Stimulated activated CD4-positive, alpha-beta T cell treated with anti-CD3 and anti-CD28 coated beads, Interleukin-15, amount 100 ng/mL, for 24 hours (primary cell): Measurements from ENCODE around the gene RASGRF2.

Source experiments
- DNase-seq: peaks from one replicate; pipeline ENCODE4 v3.0.0-alpha.2; 2020

Gene RASGRF2

DNA sequence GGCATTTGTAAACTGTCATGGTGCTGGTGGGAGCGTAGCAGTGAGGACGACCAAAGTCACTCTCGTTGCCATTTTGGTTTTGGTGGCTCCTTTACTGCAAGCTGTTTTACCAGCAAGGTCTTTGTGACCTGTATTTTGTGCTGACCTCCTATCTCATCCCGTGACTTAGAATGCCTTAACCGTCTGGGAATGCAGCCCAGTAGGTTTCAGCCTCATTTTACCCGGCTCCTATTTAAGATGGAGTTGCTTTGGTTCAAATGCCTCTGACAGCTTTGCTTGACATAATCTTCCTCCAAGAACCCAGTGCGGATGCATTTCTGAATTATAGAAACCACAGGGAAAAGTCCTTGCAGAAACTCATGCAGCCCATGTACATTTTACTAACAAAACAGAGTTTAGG is 3.9 kb upstream of the RASGRF2 start:
- DNase-seq: no peak

DNA sequence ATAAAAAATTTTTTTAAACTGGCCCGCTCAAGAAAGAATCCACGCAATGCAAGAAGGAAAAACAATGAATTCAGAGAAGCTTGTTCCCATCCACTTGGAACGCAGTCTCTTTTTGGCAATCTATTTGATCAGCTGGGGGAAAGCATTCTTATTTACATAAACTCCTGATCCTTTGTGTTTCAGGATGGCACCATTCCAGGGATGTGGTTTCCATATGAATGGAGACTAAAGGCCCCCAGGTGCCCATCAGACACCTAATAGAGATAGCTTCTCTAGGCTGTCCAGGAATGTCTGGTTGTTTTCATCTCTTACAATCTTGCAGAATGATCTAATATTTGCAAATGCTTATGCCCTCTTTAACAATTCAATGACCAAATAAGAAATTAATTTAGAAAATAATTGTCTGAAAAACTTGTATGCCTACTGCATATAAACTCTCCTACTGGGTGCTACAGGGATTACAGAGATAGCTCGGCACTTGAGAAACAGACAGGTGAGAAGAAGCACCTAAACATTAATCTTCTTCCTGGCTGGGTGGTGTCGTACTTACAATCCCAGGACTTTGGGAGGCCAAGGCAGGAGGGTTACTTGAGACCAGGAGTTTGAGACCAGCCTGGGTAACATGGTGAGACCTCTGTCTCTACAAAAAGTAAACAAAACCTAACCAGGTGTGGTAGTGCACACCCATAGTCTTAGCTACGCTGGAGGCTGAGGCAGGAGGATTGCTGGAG is 3.0 kb upstream of the RASGRF2 start:
- DNase-seq: no peak

DNA sequence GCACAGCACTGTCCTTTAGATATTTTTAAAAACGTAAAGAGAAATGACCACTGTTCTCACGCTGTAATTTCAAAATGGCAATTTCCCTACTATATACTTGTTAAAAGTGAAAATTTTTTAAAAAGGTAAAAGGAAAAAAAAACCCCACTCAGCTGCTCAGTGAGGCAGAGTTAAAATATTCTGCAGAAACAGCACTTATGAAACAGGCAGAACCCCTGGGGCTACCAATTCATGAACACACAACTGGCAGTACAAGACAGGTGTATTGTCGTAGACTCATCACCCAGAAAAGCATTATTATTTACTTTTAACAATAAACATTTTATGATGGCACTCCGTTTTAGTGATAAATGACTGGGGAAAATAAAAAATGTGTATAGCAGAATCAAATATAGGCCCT is 1.5 kb upstream of the RASGRF2 start:
- no peak for DNase-seq

DNA sequence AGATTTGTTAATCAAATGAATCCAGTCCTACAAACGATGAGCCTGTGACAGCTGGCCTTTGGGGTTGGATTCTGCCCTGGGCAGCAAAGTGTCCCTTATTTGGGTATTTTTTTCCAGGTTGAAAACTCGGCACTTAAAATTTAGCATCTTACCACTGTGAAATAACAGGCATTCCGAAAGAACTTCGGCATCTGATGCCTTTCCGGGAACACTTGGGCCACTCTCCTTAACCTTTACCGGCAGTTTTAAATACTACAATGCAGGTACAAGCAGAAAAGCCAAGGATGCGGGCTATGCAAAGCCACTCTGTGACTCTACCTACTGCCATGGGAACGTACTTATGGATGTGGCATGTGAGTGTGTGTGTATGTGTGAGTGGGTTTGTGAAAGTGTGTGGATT is 1.0 kb upstream of the RASGRF2 start:
- no peak for DNase-seq

DNA sequence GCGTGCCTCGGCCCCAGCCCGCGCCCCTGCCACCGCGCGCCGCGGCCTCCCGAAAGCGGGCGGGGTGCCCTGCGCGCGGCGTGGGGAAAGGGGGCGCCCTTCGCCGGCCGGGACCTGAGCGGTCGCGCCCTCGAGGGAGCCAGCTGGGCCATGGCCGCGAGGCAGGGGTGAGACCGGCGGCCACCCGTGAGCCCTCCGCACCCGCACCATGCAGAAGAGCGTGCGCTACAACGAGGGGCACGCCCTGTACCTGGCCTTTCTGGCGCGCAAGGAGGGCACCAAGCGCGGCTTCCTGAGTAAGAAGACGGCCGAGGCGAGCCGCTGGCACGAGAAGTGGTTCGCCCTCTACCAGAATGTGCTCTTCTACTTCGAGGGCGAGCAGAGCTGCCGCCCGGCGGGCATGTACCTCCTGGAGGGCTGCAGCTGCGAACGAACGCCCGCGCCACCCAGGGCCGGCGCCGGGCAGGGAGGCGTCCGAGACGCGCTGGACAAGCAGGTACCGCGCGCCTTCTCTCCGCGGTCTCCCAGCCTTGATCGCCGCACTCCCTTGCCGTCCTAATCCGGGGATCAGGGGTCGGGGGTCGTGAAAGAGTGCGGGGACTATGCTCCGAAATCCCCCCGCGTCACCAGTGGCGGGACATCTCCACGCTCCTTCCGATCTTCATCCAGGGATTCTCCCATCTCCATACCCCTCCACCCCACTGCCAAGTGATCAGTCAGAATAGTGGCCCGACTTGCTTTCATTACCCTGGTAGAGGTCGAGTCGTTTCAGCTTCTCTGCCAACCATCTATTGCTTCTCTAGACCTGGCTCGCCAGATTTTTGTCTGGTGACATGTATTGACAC is 590 bp downstream of the RASGRF2 start:
- peak; percentile 64 for DNase-seq

DNA sequence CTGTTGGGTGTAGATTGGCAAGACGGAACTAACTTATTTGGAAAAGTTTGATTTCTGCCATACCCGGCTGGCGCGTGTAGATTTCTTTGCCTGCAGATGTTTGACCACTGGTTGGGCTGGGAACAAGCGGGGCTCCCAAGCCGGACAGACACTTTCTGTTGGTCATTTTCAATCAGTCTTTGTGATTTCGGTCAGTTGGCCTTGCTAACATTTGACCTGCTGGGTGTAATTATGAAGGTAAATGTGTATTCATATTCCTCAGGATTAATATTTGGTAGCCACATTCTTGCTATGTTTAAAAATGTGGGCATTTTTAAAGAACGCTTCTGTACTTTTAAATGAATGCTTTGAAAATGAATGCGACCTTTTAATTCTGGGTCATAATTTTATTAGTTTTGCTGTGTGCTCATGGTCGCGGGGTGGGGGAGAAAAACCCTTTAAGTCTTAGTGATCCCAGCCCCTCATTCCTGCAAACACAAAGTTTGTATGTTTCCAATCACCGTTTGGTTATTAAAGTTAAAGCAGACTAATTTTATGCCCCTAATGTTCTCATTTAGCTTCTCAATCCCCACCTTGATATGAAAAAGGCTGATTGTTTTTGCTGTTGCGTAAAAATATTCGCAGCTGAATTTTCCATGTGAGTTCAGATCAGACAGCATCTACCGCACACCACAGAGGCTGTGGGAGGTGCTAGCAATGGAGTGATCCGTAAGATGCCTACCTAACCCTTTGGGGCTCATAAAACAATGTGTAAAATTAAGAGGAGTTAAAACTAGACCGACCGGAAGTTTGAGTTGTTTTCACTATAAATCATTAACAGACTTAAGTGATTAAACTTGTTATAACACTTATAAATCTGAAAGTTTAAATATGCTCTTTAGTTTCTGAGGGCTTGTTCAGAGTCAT is 1.5 kb downstream of the RASGRF2 start:
- DNase-seq: peak; percentile 75

DNA sequence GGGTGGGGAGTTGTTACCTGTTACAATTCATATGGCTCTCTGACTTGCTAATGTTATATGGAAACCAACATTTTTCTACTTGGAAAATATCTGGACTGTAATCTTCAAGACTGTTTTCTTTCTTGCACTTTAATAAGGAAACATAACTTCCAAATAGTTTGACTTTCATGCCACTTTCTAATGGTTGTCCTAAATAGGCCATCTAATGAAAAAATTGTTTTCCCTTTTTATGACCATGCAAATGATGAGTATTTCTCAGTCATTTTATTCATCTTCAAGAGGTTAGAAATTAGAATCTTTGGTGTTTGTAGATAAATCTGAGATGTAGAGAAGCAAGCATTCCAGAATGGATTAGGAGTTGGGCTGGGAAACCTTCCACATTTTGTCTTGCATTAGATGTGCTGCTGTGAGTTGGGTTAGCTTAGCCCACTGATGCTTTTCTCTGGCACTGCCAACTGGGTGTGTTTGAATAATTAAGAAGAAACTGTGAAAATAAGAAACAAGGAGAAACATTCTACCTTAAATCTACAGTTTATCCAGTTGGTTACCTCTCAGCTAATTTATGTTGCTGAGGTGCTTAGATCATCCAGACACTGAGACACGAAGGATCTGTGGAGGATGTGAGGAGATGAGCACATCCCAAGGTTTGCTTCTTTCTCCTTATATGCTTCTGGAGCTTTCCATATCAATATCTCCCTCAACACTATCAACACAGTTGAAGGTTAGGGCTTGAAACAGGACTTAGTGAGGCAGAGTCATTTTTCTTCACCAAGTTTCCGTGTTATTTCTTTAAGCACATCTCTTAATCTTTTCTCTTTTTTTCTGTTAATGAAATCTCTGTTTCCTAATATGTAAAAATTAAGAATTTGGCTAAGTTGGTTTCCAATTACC is 2.7 kb downstream of the RASGRF2 start:
- DNase-seq: no peak

DNA sequence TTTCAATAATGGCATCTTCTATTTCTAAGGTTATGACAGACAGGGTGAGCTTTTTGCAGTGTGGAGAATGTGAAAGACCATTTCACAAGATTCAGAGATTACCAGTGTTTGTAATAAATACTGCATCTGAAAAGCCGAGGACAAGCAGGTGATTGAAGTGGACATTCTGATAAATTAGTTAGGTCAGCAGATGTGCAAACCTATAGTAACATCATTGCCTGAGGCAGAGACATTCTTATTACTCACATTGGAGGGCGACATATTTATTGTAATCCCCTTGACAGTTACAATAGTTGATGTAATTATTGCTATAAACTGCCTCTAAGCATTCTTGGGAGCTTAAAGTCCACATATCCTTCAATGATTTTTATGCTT is 3.3 kb downstream of the RASGRF2 start:
- DNase-seq: no peak

DNA sequence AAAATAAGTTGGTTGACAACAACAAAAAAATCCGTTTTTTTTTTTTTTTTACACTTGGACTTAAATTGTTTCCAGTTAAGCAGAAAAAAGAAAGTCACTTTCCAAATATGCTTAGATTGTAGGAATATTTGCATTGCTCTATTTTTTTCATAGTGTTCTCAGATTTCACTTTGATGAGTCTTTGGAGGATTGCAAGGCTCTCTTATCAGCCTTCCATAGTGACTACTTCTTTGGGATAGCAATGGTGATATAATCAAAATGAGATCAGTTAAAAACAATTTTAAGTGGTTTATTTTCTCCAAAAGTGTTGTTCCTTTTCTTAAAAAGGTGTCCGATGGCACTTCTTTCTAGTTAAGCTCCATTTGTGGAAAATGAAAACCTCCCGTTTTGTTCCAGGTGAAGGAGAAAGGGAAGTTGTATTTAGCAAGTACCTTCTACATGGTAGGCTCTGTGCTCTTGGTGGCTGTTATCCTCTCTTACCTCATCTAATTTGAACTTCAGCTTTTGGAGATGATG is 3.9 kb downstream of the RASGRF2 start:
- DNase-seq: no peak

DNA sequence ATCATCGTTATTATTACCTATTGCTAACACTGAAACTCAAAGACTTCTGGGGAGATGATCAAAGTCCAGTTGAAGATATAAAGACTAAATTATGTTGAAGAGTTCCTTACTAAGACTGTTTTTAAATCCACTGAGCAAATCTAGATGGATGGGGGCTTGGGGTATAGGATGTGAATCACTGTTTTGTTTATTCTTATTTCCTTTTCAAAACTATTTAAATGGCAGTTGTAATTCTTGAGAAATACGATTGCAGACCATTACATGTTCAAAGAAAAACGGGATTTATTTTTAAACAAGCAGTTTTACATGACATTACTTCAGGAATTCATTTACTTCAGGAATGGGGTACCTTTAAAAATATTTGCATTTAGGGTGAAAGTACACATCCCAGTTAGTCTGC is 4.3 kb downstream of the RASGRF2 start:
- DNase-seq: no peak

DNA sequence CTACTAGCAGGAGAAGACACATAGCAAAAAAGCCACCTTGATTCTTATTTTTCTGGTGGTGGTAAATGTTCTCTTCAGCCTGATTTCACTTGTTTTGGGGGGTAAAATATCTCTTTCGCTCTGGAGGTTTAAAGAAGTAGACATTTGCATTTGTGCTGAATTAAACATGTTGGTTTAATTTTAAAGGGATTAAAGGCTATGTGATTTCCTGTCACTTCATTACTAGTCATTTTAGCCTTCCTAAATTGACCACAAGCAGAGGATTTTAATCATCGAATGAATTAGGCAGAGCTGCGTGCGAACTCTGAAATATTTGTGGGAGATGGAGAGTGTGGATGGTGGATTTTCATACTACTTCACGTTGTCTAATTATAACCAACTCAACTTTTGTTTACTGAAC is 4.8 kb downstream of the RASGRF2 start:
- peak; percentile 23 for DNase-seq

DNA sequence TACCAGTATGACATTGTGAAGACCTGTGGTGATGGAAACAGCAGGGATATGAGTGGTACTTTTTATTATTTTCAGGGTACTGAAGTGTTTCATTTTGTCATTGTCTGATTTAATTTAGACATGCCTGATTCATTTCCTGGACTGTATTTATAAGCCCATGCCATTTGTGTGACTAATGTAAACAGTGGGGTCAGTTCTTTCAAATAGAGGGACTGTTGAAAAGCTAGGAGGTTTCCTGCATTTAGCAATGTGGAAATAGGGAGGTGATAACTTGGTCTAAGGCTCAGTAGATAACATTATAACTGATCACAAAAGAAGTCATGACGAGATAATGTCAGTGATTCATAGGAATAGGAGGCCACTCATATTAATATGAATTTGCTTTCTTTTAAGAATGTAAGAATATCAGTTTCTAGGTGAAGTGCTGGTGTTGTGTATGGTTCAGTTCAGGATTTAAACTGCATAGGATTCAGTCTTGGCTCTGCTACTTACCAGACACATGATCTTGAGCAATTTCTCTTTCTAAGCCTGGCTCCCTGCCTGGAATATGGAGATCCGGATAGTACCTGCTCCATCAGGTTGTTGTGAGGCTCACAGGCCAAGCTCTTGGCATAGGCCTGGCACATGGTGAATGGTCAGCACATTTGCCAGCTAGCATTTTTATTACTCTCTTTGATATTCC is 7.5 kb downstream of the RASGRF2 start:
- no peak for DNase-seq

DNA sequence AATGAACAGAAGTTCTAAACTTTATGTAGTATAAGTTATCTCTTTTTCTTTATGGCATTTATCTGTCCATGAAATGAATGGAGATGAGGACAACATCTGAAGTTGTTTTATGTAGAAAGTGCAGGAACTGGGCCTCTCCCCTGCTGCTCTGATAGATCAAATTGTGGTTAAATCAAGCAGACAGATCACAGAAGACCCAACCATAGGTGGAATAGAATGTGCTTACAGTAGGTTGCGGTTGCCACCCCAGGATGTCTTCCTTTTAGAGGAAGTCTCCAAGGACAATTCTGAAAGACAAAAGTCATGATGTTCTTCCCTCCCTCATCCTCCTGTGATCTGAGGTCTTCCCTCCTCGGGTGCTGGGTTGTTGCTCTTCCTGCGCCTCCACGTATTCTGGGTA is 12.9 kb downstream of the RASGRF2 start:
- DNase-seq: no peak

DNA sequence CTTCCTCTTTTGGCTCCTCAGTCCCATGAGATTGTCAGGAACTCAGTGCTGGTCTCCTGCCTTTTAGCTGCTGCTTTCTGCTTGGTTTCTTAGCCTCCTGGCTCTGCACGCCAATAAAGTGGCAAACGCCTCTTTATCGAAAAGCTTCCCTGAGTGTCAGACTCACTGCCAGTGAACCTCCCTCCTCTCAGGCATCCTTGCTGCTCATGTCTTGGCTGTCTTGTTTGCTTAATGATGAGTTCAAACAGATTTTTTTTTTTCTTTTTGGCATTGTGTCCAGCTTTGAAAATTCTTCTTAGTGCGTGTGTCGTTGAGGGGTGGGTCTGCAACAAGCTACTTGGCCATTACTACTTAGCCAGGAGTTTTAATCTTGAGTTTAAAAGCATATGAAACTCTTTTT is 14.9 kb downstream of the RASGRF2 start:
- DNase-seq: no peak

DNA sequence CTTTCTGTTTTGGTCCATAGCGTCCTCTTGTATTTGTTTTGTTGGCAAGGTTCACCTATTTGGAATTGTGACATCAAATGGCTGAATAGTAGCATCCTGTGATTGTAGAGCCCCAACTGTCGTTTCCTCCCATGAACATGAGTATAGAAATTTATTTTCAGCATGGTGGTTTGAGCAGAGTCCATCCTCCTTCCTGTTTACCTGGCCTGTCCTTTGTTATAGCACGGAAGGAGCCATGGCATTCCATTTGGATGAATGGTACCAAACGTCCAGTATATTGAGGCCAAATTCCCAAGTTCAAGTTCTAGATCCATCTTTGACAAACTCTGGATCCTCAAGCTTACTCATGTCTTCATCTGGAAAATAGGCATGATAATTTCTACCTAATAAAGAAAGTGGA is 16.8 kb downstream of the RASGRF2 start:
- DNase-seq: no peak

DNA sequence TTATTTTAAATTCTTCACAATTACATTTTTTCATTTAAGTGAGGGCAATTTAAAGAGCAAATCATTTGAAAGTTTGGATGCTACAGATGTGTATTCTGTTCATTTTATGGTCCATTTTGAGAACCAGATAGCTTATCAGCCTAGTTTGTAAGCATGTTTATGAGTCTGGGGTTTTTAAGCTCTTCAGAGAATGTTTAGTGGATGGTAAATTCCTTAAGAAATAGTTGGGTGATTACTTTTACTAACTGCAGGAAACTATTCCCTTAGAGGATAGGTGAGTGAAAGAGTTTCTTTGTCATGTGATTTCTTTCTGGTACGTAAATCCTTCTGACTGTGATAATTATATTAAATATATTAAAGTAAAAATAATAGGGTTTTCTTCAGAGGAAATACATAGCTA is 17.6 kb downstream of the RASGRF2 start:
- DNase-seq: no peak

DNA sequence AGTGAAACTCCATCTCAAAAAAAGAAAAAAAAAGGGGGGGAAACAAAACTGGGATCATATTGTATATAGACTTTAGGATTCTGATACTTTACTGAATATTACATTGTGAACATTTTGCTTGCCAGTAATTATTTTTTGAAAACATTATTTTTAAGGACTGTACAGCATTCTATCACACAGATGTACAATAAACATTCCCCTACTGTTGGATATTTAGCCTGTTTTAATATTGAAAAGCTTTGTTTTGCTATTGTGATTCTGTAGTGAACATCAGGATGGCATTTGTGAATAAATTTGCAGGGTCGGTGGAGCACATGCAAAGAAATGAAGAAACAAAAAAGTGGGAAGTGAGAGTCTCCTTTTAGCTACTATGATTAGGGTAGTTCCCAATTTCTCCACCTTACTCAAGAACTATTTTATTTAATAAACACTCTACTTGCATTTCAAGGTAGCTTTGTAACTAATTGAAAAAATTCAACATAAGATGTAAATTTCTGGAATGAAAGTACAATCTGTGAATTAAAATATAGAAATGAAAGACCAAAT is 18.7 kb downstream of the RASGRF2 start:
- DNase-seq: no peak

DNA sequence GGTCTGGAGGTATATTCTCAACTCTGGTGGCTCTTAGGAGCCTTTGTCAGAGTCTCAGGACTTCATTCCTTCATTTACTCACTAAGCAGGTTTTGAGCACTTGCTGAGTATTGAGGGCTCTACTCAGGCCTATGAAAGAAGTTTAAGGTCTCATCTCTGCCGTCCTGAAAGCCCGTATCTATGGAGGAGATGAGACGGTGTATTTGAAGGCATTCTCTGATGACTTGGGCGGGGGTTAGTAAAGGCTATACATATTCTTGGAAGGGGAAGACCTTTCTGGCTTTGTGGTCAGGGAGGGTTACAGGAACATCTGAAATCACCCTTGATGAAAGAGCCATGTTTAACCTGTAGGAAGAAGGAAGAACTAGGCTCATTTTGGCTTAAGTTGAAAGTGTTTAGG is 21.9 kb downstream of the RASGRF2 start:
- DNase-seq: no peak

DNA sequence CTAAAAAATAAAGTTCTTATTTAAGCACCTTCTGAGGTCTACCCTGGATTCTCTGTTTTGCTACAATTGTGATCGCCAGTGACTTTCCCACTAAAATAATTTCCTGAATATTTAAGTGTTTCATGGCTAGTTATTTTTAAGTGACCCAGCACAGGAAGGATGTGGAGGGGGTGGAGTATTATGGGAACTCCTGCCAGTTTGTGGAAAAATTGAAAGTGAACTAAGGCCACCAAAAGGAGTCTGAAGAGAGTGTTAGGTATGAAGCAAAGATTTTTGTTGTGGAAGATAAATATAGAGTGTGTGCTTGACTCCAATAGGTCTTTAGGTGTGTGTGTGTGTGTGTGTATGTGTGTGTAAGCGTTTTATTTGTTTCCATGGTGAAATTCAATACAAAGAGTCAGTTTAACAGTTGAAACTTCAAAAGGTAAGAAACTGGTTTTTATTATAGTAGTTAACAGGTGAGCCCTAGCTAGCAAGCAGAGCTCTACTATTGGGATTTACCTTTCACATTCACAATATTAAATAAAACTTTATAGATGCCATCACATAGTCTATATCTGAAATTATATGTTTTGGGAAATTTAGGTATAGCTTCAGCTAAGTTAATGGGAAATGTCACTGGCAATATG is 25.6 kb downstream of the RASGRF2 start:
- DNase-seq: no peak

DNA sequence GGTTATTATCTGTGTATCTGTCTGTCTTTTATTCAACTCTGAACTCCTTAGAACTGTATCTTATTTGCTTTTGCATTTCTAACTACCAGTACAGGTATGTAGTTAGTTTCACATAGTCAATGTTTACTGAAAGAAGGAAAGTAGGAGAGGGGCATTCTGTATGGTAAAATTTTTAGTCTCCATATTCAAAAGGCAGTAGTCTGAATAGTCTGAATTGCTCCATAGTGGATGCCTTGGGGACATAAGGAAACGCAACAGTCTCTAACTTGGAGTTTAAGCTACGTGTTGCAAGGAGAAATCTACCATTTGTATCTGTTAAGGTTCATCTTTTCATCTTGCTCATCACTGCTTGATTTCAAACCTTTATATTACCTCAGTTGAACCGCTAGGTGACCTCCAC is 26.2 kb downstream of the RASGRF2 start:
- no peak for DNase-seq
